ENCODE results near the gene LIMCH1. TPM values are rescaled to one million over a fixed set of nuclear protein-coding genes. Genes with fewer than 3 reads are reported as not detected.

Gene LIMCH1
- total RNA-seq, 1 donor from 2014 or later = 15.7 TPM

DNA sequence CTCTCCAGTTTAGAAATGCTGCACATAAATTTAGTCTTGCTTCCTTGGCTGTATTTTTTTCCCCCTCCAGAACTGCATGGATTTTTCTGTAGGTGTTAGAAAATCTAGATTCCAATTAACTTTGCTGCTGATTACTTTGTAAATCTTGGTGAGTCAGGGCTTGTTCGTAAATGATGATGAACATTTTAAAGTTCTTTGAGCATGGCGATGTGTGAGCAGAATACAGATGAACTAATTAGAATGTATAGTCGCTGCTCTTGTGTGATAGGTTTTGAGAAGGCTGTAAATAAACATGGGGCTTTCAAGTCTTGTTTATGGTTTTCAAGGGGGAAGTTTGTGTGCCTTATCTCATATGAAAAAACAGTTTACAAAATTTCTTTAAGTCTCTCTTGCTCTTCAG is 23.3 kb downstream of the LIMCH1 start:
- DNase-seq (ENCODE audit: low read depth in 2 of 2) = no peak

DNA sequence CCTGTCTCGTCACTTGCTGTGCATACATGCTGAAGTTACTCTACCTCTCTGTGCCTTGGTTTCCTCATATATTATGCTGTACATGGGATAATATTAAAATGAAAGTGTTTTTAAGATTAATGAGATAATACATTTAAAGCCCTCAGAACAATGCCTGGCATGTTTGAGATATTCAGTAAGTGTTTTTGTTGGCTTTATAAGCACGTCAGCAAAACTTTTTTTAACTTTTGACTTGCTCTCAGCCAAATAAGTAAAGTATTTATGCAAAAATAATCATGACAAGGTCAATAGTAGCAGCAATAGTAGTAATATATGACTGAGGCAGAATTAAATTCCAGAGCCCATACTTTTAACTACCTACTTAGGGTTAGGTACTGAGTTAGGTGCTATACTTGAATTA is 29.2 kb downstream of the LIMCH1 start:
- DNase-seq (ENCODE audit: low read depth in 2 of 2) = peak in 1 of 2 donors; percentile 55

DNA sequence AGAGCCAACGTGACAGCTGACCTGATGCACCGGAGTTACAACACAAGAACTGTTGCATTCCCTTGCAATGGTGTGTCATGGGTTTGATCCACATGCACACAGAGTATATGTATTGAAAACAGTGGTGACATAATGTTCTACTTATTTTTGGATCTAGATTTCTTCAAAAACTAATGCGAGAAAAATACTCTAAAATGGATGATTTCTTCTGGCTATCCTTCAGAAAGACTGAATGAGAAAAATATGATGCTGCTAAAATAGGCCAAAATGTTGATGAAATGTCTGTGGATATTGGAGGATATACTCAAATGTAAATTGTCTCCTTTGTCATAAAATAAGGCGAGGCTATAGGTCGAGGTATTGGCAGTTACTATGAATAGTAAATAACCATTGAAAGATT is 30.4 kb downstream of the LIMCH1 start:
- no peak for DNase-seq (ENCODE audit: low read depth in 2 of 2)

DNA sequence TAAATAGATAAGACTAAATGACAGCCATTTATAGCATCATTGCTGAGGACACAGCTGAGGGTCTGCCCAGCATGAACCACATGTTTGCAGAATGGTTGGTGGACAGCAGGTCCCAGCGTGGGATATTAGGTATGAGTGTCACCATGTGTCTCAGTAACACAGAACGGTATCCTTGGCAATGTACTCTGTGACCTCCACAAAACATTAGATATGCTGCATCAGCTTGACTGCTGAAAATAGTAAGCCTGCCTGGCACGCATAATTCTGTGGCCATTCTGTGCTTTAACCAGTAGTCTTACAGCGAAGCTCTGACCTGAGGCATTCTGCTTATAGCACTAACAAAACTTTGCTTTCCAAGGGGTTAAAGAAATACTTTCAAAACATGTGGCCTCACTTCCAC is 32.0 kb downstream of the LIMCH1 start:
- DNase-seq (ENCODE audit: low read depth in 2 of 2) = peak in 1 of 2 donors; percentile 48

DNA sequence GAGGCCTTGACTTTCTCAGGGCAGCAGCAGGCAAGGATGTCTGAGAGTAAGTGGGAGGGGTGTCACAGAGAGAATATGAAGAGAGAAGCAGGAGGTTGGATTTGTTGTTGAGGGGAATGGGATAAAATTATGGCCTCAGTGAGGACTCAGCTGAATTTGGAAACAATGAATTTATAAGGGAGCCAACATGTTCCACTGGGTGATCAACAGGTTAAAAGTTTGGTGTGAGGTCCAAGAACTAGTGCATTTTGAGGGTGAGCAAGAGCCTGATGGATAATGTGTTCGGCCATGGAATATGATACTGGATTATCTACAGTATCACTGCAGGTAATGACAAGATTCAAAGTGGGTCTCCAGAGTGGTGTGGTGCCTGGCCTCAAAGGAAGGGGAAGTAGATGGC is 33.5 kb downstream of the LIMCH1 start:
- DNase-seq (ENCODE audit: low read depth in 2 of 2) = no peak

DNA sequence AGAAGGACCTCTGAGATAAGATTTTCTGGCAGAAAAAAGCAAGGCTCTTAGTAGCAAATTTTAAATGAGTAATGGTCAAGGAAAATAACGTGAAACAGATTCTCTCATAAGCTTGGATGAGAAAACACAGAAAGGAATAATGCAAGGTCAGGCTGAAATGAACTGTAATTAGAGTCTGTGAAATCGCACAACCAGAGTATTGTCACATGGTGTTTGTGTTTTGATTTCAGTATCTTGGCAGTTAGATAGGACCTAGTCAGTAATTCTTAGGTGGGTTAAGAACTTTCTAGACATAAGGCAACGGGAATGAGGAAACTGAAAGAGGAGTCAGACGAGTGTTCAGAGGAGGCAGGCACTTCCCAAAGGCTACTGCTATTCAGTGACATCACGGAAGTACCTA is 34.6 kb downstream of the LIMCH1 start:
- no peak for DNase-seq (ENCODE audit: low read depth in 2 of 2)

DNA sequence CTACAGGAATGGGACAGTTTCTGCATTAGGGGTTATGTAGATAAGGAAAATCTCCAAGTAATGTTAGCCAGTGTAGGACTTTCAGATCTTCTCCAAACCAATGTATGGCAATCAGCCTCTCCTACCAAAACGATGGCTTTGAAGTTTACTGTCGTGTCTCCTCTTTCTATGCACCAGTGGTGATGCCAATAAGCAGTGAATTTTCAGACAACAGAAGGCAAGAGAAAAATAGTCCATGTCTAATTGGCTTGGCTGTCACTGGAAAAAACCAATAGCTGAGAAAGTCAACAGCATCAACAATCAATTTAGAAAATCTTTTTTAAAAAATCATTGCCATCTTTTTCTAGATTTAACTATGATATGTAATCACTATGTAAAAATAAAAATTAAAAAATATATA is 35.0 kb downstream of the LIMCH1 start:
- no peak for DNase-seq (ENCODE audit: low read depth in 2 of 2)

DNA sequence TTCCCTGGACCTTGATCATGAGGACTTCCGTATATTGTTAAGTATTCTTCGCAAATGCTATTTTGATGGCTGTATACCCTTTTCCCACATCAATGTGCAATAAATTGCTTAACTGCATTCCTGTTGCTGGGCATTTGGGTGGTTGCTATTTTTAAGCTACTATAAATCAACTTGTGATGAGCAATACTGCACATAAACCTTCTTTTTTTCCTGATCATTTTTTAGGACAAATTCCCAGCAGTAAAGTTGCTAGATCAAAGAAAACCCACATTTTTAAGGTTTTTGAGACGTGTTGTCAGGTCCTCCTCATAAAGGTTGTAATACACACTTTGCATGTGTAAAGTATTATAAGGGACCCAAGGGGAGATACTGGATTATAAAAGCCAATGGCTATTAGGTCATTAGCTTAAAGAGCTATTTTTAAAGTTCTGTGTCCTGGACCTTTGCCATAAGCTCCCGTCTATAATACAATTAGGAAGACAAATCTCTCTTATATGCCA is 35.6 kb downstream of the LIMCH1 start:
- DNase-seq (ENCODE audit: low read depth in 2 of 2) = peak in 1 of 2 donors; percentile 10

DNA sequence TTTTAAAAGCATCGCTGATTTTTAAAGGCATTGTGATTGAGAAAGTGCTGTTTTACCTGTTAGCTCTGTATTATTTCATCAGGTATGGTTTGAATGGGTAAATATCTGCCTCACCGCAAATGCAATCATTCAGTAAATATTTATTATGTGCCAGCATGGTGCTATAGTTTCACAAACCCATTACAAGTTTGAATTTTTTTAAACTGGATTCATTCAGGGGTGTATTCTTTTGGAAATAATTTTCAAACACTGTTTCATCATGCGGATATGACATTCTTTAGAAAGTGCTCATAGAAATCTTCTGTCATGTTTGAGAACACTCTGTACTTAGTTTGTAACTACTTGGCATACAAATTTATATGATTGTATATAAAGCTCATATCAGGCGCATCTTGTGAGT is 37.2 kb downstream of the LIMCH1 start:
- no peak for DNase-seq (ENCODE audit: low read depth in 2 of 2)

DNA sequence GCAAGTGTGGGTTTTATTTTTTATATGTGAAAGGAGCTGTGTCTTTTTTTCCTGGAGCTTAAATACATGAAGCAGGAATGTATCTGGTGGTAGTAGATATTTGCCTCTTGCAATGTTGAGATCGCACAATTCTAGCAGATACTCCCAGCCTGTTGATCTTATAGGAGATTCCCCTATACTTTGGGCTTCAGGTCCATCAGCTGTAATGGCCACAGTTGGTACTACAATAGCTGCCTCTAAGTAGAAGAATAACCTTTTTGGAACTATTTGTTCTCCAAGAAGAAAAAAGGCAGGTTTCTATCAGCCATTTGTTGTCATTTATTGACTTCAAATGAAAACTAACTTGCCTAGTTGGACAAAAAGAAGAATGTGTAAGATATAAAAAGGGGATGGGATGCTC is 37.7 kb downstream of the LIMCH1 start:
- no peak for DNase-seq (ENCODE audit: low read depth in 2 of 2)

DNA sequence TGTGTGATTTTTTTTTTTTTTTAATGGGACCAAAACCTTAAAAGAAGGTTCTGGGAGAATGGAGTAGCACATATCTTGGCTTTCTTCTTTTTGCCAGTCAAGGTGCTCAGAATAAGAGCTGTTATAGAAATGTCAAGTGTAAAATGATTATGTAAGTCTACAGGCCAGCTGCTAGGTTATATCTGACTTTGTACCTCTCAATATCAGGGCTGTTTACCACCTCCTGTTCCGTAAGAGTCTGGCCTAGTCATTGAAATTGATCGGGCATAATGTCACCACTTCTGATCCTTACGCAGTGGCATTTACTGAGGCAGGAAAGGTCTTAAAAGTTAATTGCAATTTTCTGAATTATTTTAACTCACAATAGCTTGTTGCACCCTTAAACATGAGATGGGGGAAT is 41.1 kb downstream of the LIMCH1 start:
- no peak for DNase-seq (ENCODE audit: low read depth in 2 of 2)

DNA sequence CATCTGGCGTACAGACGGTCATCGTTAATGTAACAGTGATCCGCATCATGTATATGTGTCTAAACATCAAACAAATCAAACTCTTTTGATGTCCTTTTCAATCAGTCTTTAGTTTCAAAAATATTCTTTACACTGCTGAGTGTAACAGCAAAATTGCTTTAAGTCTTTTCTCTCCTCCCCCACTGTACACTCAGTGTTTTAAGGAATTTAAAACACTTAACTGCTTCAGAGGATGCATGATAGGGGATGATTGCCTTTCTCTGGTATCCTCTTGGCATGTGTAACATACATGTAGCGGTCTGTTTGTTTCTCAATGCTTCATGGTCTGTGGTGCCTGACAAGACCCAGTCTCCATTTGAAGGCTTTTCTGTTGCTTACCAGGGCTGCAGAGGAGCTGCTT is 41.6 kb downstream of the LIMCH1 start:
- DNase-seq (ENCODE audit: low read depth in 2 of 2) = no peak

DNA sequence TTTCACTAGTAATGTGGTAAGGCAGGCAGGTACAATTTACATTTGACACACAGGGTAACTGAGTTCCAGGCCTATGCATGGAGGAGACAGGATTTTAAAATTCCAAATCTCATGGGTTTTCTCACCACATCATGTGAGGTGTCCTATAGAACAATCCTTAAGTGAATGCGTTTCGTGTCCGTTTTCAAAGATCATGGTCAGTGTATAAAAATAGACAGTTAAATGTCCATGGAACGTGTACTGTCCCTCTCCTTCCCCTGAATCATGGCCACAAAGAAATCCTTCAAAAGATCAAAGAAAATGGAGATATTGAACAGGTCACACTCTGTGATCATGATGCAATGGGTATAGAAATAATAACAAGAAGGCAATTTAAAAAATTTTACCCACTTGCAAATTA is 42.0 kb downstream of the LIMCH1 start:
- DNase-seq (ENCODE audit: low read depth in 2 of 2) = no peak

DNA sequence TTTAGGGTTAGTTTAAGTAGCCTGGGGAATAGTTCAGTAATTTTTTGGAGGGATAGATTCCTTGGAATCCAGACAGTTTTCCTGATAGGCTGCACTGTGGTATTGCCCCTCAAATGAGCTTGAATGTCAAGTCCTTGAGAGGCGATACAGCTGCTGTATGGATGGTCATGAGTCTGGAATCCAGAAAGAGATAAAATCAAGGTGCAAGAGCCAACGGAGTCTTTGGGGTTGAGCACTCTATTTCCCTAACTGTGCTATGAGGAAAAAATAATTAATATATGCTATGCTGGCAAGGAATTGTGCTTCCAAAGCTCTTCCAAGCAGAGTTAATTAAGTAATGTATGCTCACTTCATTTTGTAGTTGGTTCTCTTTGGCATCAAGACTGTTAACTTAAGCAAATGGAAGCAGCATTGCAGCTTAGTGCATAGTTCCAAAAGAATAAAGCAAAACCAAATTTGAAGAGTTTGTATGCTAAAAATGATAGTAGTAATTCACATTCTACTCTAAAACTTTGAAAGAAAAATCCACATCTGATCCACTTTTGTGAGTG is 48.8 kb downstream of the LIMCH1 start:
- no peak for DNase-seq (ENCODE audit: low read depth in 2 of 2)

DNA sequence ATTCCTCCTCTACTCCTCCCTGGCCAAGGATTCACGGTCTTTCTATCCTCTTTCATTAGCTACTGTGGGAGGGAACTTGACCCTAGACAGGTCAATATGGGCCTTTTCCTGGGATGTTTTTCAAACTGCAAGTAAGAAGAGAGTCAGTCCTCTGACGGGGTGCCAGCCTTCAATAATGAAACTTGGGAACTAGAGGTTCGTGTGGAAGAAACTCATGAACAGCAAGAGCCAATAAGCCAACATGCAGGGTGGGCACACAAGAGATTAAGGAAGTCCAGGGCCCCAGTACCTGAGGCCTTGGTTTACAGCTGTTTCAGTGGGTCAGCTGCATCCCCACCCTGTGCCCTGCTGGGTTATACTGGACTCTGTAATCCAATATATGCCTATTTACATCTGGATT is 49.3 kb downstream of the LIMCH1 start:
- no peak for DNase-seq (ENCODE audit: low read depth in 2 of 2)

DNA sequence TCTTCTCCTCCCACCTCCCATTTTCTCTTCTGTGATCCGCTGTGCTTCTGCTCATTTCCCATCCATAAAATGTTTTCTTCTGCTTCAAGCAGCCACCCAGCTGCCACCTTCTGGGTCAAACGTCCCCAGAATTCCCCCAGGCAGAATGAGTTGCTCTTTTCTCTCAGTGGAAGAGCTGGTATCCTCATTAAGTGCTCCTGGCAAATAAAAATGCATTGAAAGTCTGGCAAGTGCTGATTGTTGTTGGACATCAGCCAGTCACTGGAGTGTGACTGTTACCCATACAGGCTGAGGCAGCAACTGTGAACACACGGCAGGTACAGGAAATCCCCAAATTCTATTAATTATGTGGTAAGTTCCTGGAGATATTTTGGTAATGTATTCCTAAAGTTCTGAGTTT is 52.6 kb downstream of the LIMCH1 start:
- DNase-seq (ENCODE audit: low read depth in 2 of 2) = peak; percentile 8 to 88

DNA sequence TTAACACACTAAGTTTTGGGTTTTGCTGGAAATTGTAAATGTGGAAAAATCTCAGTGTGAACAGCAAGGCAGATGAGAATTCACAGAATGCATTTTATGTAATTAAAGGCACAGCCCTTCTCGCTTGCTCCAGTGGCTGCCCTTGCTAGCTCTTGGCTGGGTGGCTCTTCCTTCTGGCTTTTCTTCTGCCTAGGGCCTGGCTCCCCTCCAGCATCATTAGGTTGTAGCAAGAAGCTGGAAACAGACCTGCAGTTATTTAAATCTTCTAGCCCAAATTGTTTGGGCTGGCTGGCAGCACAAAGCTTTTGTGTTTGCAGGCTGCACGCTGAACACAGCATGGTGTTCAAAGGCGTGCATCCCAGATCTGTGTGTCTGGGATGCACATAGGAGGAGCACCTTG is 56.5 kb downstream of the LIMCH1 start:
- no peak for DNase-seq (ENCODE audit: low read depth in 2 of 2)

DNA sequence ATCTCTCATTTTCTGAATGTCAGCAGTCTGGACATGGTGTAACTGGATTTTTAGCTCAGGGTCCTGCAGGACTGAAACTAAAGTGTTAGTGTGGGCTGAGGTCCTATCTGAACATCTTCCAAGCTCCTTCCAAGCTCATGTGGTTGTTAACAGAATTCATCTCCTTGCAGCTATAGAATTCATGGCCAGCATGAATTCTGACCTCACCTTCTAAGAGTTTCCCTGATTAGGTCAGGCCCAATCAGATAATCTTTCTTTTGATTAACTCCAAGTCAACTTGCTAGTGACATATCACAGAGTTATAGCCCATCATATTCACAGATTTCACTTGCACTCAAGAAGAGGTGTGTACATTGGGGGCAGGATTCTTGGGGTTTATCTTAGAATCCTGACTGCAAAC is 59.5 kb downstream of the LIMCH1 start:
- DNase-seq (ENCODE audit: low read depth in 2 of 2) = no peak

DNA sequence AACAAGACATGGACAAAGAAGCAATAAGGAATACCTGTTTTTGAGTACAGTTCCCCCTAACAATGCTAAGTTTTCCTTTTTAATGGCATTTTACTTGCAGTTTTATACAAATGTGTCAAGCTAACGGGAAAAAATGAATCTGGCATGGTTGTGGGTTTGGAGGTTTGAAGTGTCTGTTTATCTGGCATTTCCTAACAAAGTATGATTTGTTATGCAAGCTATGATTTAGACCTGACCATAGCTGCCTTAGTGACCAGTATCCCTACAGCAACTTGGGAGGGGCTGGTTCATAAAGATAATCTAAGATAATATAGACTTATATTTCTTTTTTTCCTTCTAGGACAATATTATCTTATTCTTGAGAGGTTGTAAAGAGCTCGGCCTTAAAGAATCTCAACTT is 60.6 kb downstream of the LIMCH1 start:
- no peak for DNase-seq (ENCODE audit: low read depth in 2 of 2)

DNA sequence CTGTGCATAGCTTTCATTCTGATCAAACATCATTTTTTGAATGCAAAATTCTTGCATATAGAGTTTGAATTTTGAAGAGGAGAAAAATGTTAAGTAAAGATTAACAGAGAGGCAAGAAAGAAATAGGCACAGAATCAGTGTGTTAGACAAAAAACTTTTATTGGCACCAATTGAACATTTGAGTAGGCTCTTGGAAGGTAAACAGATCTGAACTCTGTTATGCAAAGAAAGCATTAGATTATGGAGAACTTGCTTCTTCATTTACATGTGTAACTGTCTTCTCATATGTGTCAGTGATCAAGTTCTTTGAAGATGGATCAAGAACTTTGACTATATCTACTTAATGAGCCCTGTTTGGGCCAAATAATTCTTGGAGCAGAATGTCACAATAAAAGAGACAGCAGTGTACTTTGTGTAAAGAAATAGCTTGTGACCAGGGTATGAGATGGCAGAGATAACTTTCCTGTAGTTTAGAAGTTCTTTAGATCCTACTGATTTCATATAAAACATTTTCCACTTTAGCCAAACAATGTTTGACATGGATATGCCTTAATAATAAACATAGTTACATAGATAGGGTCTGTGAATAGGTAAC is 61.3 kb downstream of the LIMCH1 start:
- DNase-seq (ENCODE audit: low read depth in 2 of 2) = no peak

DNA sequence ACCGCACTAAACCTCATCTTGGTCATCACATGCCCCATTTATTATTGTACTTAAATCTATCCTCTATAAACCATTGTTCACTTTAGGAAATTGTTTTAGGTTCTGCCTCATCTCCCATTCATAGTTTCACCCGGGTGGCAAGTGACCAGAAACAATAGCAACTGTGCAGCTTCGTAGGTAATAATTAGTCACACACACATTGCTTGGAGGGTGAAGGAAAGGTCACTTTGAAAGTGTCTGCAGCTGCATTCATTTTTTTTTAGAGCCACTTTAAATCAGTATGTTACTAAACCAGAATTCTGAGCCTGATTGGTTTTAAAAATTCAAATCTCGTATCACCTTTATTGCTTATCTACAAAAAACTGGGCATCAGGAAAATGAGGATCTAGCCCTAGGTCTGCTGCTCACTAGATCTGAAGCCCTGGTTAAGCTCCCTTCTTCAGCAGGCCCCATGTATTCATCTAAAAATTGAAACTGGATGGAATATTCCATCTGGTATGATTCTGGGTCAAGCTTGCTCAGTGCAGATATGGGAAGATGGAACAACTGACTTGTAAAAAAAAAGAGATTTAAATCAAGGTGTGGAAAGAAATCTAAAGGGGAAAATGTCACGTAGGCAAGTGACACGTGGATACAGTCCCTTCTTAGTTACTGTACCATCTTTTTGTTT is 62.4 kb downstream of the LIMCH1 start:
- DNase-seq (ENCODE audit: low read depth in 2 of 2) = peak; percentile 82 to 93

DNA sequence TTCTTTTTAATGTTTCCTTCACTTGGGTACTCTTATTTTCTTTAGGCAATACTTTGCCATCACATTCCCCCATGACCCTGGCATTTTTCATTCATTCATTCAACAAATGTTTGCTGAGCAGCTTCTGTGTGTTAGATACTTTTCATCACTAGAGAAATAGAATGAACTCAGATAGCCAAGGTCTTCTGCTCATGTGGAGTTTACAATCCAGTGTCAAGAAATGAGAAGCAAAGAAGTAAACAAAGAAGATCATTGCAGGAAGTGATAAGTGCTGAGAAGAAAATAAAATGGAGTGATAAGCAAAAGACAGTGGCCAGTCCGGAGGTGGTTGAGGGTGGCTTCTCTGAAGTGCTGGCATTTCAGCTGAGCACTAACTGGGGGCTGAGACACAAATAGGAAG is 63.1 kb downstream of the LIMCH1 start:
- no peak for DNase-seq (ENCODE audit: low read depth in 2 of 2)

DNA sequence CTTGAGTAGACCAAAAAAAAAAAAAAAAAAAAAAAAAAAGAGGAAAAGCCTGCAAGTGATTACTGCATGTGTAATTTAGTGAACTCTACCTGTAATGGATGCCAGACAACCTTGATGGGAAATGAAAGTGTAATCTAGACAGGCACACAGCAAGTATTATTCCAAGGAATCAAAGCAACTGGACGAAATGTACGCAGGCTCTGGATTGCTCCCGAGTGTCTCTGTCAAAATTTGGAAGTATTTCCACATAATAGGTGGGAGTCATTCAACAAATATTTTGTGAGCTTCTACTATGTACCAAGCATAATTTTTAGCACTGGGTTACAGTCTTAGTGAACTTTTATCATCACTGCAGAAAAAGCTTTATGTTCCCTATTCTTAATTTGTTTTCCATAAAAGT is 64.2 kb downstream of the LIMCH1 start:
- no peak for DNase-seq (ENCODE audit: low read depth in 2 of 2)

Data from lung microvascular endothelial cell (primary cell).